Tibial nerve (tissue), 4 donors: Measurements from ENCODE around the gene TRNAU1AP. TPM values are rescaled to one million over a fixed set of nuclear protein-coding genes. Genes with fewer than 3 reads are reported as not detected.

Experiments used
- DNase-seq, 2 donors: peaks; one replicate each; pipeline ENCODE4 v3.0.0-alpha.2; 2019; ENCODE audit warnings: low spot score in 2 of 2
- H3K27ac ChIP-seq, 4 donors: fragments of 200-600 bp; sonication (generic) in 3 of 4; one replicate each; pipeline ENCODE4 v1.5.1; 2017 to 2019; ENCODE audit warnings: mild to moderate bottlenecking in 1 of 4
- H3K27me3 ChIP-seq, 2 donors: fragments of 200-600 bp; sonication (generic) in 1 of 2; one replicate each; pipeline versions ENCODE4 v1.5.1 to v1.6.0; 2017 to 2019
- H3K36me3 ChIP-seq, 3 donors: fragments of 200-600 bp; sonication (generic); one replicate each; pipeline ENCODE4 v1.5.1; 2018 to 2019
- H3K4me1 ChIP-seq, 4 donors: fragments of 200-600 bp; sonication (generic) in 3 of 4; one replicate each; pipeline ENCODE4 v1.5.1; 2017 to 2019
- H3K4me3 ChIP-seq, 4 donors: fragments of 200-600 bp; sonication (generic) in 3 of 4; one replicate each; pipeline ENCODE4 v1.5.1; 2017 to 2019; ENCODE audit warnings: mild to moderate bottlenecking in 1 of 4, moderate library complexity in 1 of 4
- H3K9me3 ChIP-seq, 4 donors: fragments of 200-600 bp; sonication (generic) in 3 of 4; one replicate each; pipeline ENCODE4 v1.5.1; 2017 to 2019
- CTCF ChIP-seq, 5 experiments: fragments of 200-600 bp in 3 of 5; fragments of 450-650 bp in 2 of 5; sonication (generic) in 3 of 5; IDR thresholded peaks; one replicate each; pipeline ENCODE4 v1.5.1; 2016 to 2019; ENCODE audit warnings: antibody characterized with exemption in 5 of 5, mild to moderate bottlenecking in 3 of 5, moderate library complexity in 2 of 5
- EP300 ChIP-seq, 2 donors: sonication (generic); formaldehyde crosslinking; IDR thresholded peaks; one replicate each; pipeline ENCODE4 v1.6.1; 2017; ENCODE audit warnings: antibody characterized with exemption in 2 of 2, mild to moderate bottlenecking in 1 of 2
- POLR2A ChIP-seq, 2 donors: fragments of 450-650 bp; IDR thresholded peaks; one replicate each; pipeline ENCODE4 v1.6.1; 2017; ENCODE audit warnings: antibody characterized with exemption in 2 of 2, mild to moderate bottlenecking in 2 of 2, moderate library complexity in 2 of 2
- WGBS, 2 donors: methylation state at CpG; one replicate each; pipeline ENCODE4 v1.1.5; 2018; 5-methylcytosine and 5-hydroxymethylcytosine counted together
- small RNA-seq: library from RNA; depleted of rRNA; stranded (forward); fragments of <200 nt; gene quantifications from one replicate; pipeline ENCODE3, GENCODE V24; 2016
- total RNA-seq, 4 donors: library from RNA; depleted of rRNA; stranded (reverse); fragments of >200 nt; gene quantifications; one replicate each; pipeline ENCODE4 v1.1.0, GENCODE V29; 2016

TRNAU1AP gene
- total RNA-seq, 4 donors from 2014 or later: 22.6 to 35.2 (median 29.3) TPM

GRCh38 chr1:28604962-28605361, 52.1 kb downstream of the TRNAU1AP start:
- H3K36me3 ChIP-seq: peaks cover 2 to 91% (median 23%) of the 10 kb centered on the region in 3 donors
- no peak overlapping the region for H3K27ac ChIP-seq
- H3K4me3 ChIP-seq: no peak overlapping the region
- peaks cover 0 to 19% (median 0%) of the 10 kb centered on the region in 4 donors for H3K4me1 ChIP-seq
- DNase-seq: no peak
- no peaks in the 10 kb centered on the region for H3K27me3 ChIP-seq
- TF ChIP-seq EP300 (IDR thresholded peaks at IDR 0.05) (no peak), POLR2A (IDR thresholded peaks at IDR 0.05) (no peak), CTCF (IDR thresholded peaks at IDR 0.05) (no peak)
- no peaks in the 10 kb centered on the region for H3K9me3 ChIP-seq
- WGBS, 2 donors: 72 to 81% methylated on average over 6 of the region's 6 CpGs

- no peak for DNase-seq
- H3K36me3 ChIP-seq: peaks cover 2 to 91% (median 16%) of the 10 kb centered on the region in 3 donors
Observed at GRCh38 chr1:28606771-28607170, 53.9 kb downstream of the TRNAU1AP start.

GRCh38 chr1:28613175-28613574, 60.3 kb downstream of the TRNAU1AP start:
- Histone ChIP-seq H3K4me1 (no peaks in the 10 kb centered on the region), H3K27ac (no peak overlapping the region), H3K36me3 (peaks cover 0 to 97% (median 2%) of the 10 kb centered on the region in 3 donors), H3K4me3 (no peak overlapping the region), H3K27me3 (no peaks in the 10 kb centered on the region), H3K9me3 (no peaks in the 10 kb centered on the region)
- no peak for DNase-seq
- TF ChIP-seq EP300 (IDR thresholded peaks at IDR 0.05) (no peak), CTCF (IDR thresholded peaks at IDR 0.05) (no peak), POLR2A (IDR thresholded peaks at IDR 0.05) (no peak)
- 93% methylated on average over 5 of the region's 5 CpGs for WGBS, 2 donors

More at GRCh38 chr1:28606771-28607170, 53.9 kb downstream of the TRNAU1AP start:
- Histone ChIP-seq H3K4me3 (no peak overlapping the region), H3K27me3 (no peaks in the 10 kb centered on the region), H3K27ac (no peak overlapping the region), H3K4me1 (peaks cover 0 to 13% (median 0%) of the 10 kb centered on the region in 4 donors), H3K9me3 (no peaks in the 10 kb centered on the region)
- TF ChIP-seq CTCF (IDR thresholded peaks at IDR 0.05) (no peak), EP300 (IDR thresholded peaks at IDR 0.05) (no peak), POLR2A (IDR thresholded peaks at IDR 0.05) (no peak)
- WGBS, 2 donors: 88 to 96% methylated on average over 2 of the region's 2 CpGs

Small RNA genes within 50 kb of the gene (small RNA-seq; reads per million reads assigned to genes)
- gene SNORA16A (not detected), gene SNORA44 (not detected), gene SNORA61 (not detected), gene SNORA73A (not detected), gene SNORA73B (7.4 reads per million, percentile 88 among the genes with 10 or more reads in this experiment), gene SNORD99 (89,937 reads per million, percentile 100 among the genes with 10 or more reads in this experiment)

Other genes with a start within 250 kb of the TRNAU1AP start
- 10 to 100 TPM in 2 of 4 donors, 1 to 10 TPM in 2; 9.4 to 21.2 (median 12.0) TPM for gene MED18, start 224.0 kb upstream of the TRNAU1AP start, total RNA-seq
- 10 to 100 TPM; 25.1 to 38.7 (median 33.6) TPM for gene PHACTR4, start 183.3 kb upstream of the TRNAU1AP start, total RNA-seq
- 10 to 100 TPM; 13.5 to 36.9 (median 19.3) TPM for gene RCC1, start 47.0 kb upstream of the TRNAU1AP start, total RNA-seq
- gene RAB42, start 39.2 kb downstream of the TRNAU1AP start, total RNA-seq: 1 to 10 TPM in 3 of 4 donors, under 1 TPM in 1; 0.87 to 8.7 (median 1.6) TPM
- 10 to 100 TPM; 14.3 to 25.8 (median 24.0) TPM for gene TAF12, start 90.0 kb downstream of the TRNAU1AP start, total RNA-seq
- gene RNU11, start 95.5 kb downstream of the TRNAU1AP start, total RNA-seq: not detected
- 10 to 100 TPM in 2 of 4 donors, 1 to 10 TPM in 2; 7.1 to 16.2 (median 11.0) TPM for gene GMEB1, start 115.7 kb downstream of the TRNAU1AP start, total RNA-seq
- 10 to 100 TPM; 40.4 to 42.8 (median 41.0) TPM for gene YTHDF2, start 183.9 kb downstream of the TRNAU1AP start, total RNA-seq